Measurements from ENCODE around the gene TUT1. TPM values are rescaled to one million over a fixed set of nuclear protein-coding genes. Genes with fewer than 3 reads are reported as not detected.

Gene TUT1
- total RNA-seq, 4 donors from 2014 or later, result 13.7 to 20.0 (median 16.1) TPM

- peaks cover 46 to 52% of the 10 kb centered on the region in 2 donors for H3K36me3 ChIP-seq
- TF ChIP-seq POLR2A (IDR thresholded peaks at IDR 0.05) (no peak), CTCF (IDR thresholded peaks at IDR 0.05) (no peak)
- no peaks in the 10 kb centered on the region for H3K27me3 ChIP-seq
- H3K9me3 ChIP-seq, result no peaks in the 10 kb centered on the region
- WGBS, 2 donors, result 82 to 84% methylated on average over 11 to 12 of the region's 12 CpGs
- no peak overlapping the region for H3K4me3 ChIP-seq (replicated peaks in 1 of 3)
- DNase-seq, result no peak
- intact Hi-C loops (cut with DNase I), result no loop called here
- H3K4me1 ChIP-seq, result peaks cover 21 to 37% of the 10 kb centered on the region in 2 donors
- H3K27ac ChIP-seq, result no peak overlapping the region
These were observed 55.5 kb downstream of the TUT1 start for GRCh38 chr11:62535802-62536201.

GRCh38 chr11:62534779-62535545, 56.4 kb downstream of the TUT1 start:
- Histone ChIP-seq H3K36me3 (peaks cover 54 to 56% of the 10 kb centered on the region in 2 donors), H3K9me3 (no peaks in the 10 kb centered on the region), H3K4me3 (replicated peaks in 1 of 3) (no peak overlapping the region), H3K27me3 (no peaks in the 10 kb centered on the region), H3K27ac (no peak overlapping the region), H3K4me1 (peaks cover 13 to 29% of the 10 kb centered on the region in 2 donors)
- intact Hi-C loops (cut with DNase I), result no loop called here
- no peak for DNase-seq
- 93 to 94% methylated on average over 18 of the region's 19 CpGs for WGBS, 2 donors
- TF ChIP-seq CTCF (IDR thresholded peaks at IDR 0.05), result no peak

- no peak overlapping the region for H3K4me3 ChIP-seq (replicated peaks in 1 of 3)
- no peaks in the 10 kb centered on the region for H3K9me3 ChIP-seq
- no peaks in the 10 kb centered on the region for H3K27me3 ChIP-seq
- no peak overlapping the region for H3K27ac ChIP-seq
- H3K4me1 ChIP-seq, result peaks cover 0 to 6% of the 10 kb centered on the region in 2 donors
- H3K36me3 ChIP-seq, result peaks cover 59 to 62% of the 10 kb centered on the region in 2 donors
- TF ChIP-seq CTCF (IDR thresholded peaks at IDR 0.05), result no peak
- intact Hi-C loops (cut with DNase I), result no loop called here
- 91 to 98% methylated on average over 2 of the region's 2 CpGs for WGBS, 2 donors
- DNase-seq, result no peak
These were observed 59.2 kb downstream of the TUT1 start for GRCh38 chr11:62532096-62532495.

Small RNA genes lying within 50 kb of the gene (microRNA-seq; reads per million reads assigned to microRNA genes)
- not detected for gene MIR6747

Small RNA genes lying within 50 kb of the gene (small RNA-seq; reads per million reads assigned to genes)
- gene AP001458.1 (not detected), gene EEF1G (not detected), gene MIR6747 (not detected)

Other genes starting within 250 kb of the TUT1 start
- not detected for gene SCGB1A1, start 172.5 kb downstream of the TUT1 start, total RNA-seq
- gene AHNAK, start 44.7 kb downstream of the TUT1 start, total RNA-seq, result 100 to 1,000 TPM; 227 to 400 (median 288) TPM
- 1,000 to 10,000 TPM; 1,334 to 1,814 (median 1,607) TPM for gene EEF1G, start 17.6 kb downstream of the TUT1 start, total RNA-seq
- gene MTA2, start 10.3 kb upstream of the TUT1 start, total RNA-seq, result 10 to 100 TPM; 65.3 to 76.7 (median 70.7) TPM
- gene EML3, start 21.3 kb upstream of the TUT1 start, total RNA-seq, result 10 to 100 TPM; 28.3 to 58.0 (median 46.6) TPM
- gene ROM1, start 21.7 kb upstream of the TUT1 start, total RNA-seq, result 1 to 10 TPM; 2.5 to 7.0 (median 5.2) TPM
- 10 to 100 TPM; 23.0 to 33.4 (median 25.1) TPM for gene B3GAT3, start 30.5 kb upstream of the TUT1 start, total RNA-seq
- 100 to 1,000 TPM; 158 to 297 (median 201) TPM for gene GANAB, start 55.1 kb upstream of the TUT1 start, total RNA-seq
- 10 to 100 TPM; 14.8 to 26.5 (median 23.5) TPM for gene INTS5, start 61.8 kb upstream of the TUT1 start, total RNA-seq
- 10 to 100 TPM; 24.1 to 34.5 (median 29.6) TPM for gene C11orf98, start 73.7 kb upstream of the TUT1 start, total RNA-seq
- gene CSKMT, start 73.8 kb upstream of the TUT1 start, total RNA-seq, result 10 to 100 TPM in 1 of 4 donors, 1 to 10 TPM in 2, under 1 TPM in 1; 0.83 to 13.5 (median 5.7) TPM
- gene UQCC3, start 80.2 kb upstream of the TUT1 start, total RNA-seq, result 10 to 100 TPM in 2 of 4 donors, 1 to 10 TPM in 2; 5.7 to 10.6 (median 8.1) TPM
- gene LBHD1, start 80.7 kb upstream of the TUT1 start, total RNA-seq, result 10 to 100 TPM in 2 of 4 donors, 1 to 10 TPM in 2; 5.8 to 15.5 (median 9.3) TPM
- 100 to 1,000 TPM; 120 to 184 (median 149) TPM for gene UBXN1, start 87.5 kb upstream of the TUT1 start, total RNA-seq
- 10 to 100 TPM in 2 of 4 donors, 1 to 10 TPM in 2; 2.5 to 18.3 (median 9.0) TPM for gene LRRN4CL, start 98.0 kb upstream of the TUT1 start, total RNA-seq
- 100 to 1,000 TPM in 2 of 4 donors, 10 to 100 TPM in 2; 54.9 to 153 (median 89.4) TPM for gene BSCL2, start 115.9 kb upstream of the TUT1 start, total RNA-seq
- not detected for gene GNG3, start 116.2 kb upstream of the TUT1 start, total RNA-seq
- 10 to 100 TPM; 16.4 to 30.8 (median 21.5) TPM for gene HNRNPUL2, start 135.9 kb upstream of the TUT1 start, total RNA-seq
- gene TTC9C, start 137.0 kb upstream of the TUT1 start, total RNA-seq, result 10 to 100 TPM; 21.3 to 29.3 (median 25.4) TPM
- 10 to 100 TPM; 10.1 to 17.1 (median 14.8) TPM for gene ZBTB3, start 162.6 kb upstream of the TUT1 start, total RNA-seq
- gene POLR2G, start 170.1 kb upstream of the TUT1 start, total RNA-seq, result 10 to 100 TPM; 32.1 to 76.5 (median 50.6) TPM
- gene TAF6L, start 179.9 kb upstream of the TUT1 start, total RNA-seq, result 10 to 100 TPM; 41.2 to 55.0 (median 45.5) TPM
- 100 to 1,000 TPM in 2 of 4 donors, 10 to 100 TPM in 2; 78.6 to 126 (median 92.4) TPM for gene TMEM179B, start 195.9 kb upstream of the TUT1 start, total RNA-seq
- gene TMEM223, start 200.5 kb upstream of the TUT1 start, total RNA-seq, result 10 to 100 TPM in 3 of 4 donors, 1 to 10 TPM in 1; 9.1 to 46.5 (median 29.7) TPM
- gene NXF1, start 213.9 kb upstream of the TUT1 start, total RNA-seq, result 10 to 100 TPM; 56.8 to 83.7 (median 80.9) TPM
- gene STX5, start 240.5 kb upstream of the TUT1 start, total RNA-seq, result 10 to 100 TPM; 26.3 to 62.8 (median 56.7) TPM
- gene TEX54, start 241.3 kb upstream of the TUT1 start, total RNA-seq, result not detected
- 10 to 100 TPM; 25.2 to 76.1 (median 33.6) TPM for gene WDR74, start 248.1 kb upstream of the TUT1 start, total RNA-seq

Measured in thyroid gland (tissue), 4 donors.